Measurements from ENCODE around the gene SLC12A4.

Gene SLC12A4

GRCh38 chr16:67893743-67894399 is 74.6 kb downstream of the SLC12A4 start:
- no peak for DNase-seq (ENCODE audit: low read depth in 2 of 2)
